Ovary (tissue), 3 donors: Measurements from ENCODE around the gene CD2.

Source experiments
- EP300 ChIP-seq: sonication (generic); formaldehyde crosslinking; IDR thresholded peaks from one replicate; pipeline ENCODE4 v1.6.1; 2017; ENCODE audit warnings: antibody characterized with exemption
- POLR2A ChIP-seq: fragments of 450-650 bp; IDR thresholded peaks from one replicate; pipeline ENCODE4 v1.6.1; 2017; ENCODE audit warnings: antibody characterized with exemption, mild to moderate bottlenecking, moderate library complexity
- TF ChIP-seq, protein P1 (sequence below), 3 donors: fragments of 450-650 bp in 2 of 3; fragments of 200-600 bp in 1 of 3; IDR thresholded peaks; one replicate each; pipeline versions ENCODE4 v1.5.1 to v1.8.0; 2016 to 2022; ENCODE audit warnings: antibody characterized with exemption in 3 of 3, mild to moderate bottlenecking in 1 of 3
- donor health status: DM: no; HTN: no; CAD: no.

- TF ChIP-seq, protein P1, sequence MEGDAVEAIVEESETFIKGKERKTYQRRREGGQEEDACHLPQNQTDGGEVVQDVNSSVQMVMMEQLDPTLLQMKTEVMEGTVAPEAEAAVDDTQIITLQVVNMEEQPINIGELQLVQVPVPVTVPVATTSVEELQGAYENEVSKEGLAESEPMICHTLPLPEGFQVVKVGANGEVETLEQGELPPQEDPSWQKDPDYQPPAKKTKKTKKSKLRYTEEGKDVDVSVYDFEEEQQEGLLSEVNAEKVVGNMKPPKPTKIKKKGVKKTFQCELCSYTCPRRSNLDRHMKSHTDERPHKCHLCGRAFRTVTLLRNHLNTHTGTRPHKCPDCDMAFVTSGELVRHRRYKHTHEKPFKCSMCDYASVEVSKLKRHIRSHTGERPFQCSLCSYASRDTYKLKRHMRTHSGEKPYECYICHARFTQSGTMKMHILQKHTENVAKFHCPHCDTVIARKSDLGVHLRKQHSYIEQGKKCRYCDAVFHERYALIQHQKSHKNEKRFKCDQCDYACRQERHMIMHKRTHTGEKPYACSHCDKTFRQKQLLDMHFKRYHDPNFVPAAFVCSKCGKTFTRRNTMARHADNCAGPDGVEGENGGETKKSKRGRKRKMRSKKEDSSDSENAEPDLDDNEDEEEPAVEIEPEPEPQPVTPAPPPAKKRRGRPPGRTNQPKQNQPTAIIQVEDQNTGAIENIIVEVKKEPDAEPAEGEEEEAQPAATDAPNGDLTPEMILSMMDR (IDR thresholded peaks at IDR 0.05) = no peak
- no peak for TF ChIP-seq POLR2A
- no peak for TF ChIP-seq EP300
Measured at GRCh38 chr1:116760996-116761665, 6.9 kb downstream of the CD2 start.
